Stimulated activated CD4-positive, alpha-beta T cell treated with anti-CD3 and anti-CD28 coated beads, Interleukin-4, amount 100 ng/mL, for 24 hours (primary cell): ENCODE results near the gene CCNA2.

Experiments used
- DNase-seq: peaks from one replicate; pipeline ENCODE4 v3.0.0-alpha.2; 2020

The CCNA2 gene

DNA sequence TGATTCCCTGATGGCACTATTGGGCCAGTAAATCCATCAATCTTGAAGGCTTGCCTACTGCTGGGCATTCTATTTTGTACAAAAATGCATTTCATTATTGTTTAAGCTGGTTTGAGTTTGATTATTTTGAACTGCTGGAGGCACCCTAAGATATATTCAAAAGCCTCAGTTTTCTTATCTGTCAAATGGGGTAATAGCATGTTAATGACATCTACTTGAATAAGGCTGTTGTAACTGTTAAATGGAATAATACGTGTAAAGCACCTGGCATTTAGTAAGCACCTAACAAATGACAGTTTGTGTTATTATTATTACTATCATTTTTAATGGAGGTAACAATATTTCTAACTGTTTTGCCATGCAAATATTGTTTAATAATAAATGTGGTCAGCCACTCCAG, 51.8 kb downstream of the CCNA2 start:
- DNase-seq = no peak

DNA sequence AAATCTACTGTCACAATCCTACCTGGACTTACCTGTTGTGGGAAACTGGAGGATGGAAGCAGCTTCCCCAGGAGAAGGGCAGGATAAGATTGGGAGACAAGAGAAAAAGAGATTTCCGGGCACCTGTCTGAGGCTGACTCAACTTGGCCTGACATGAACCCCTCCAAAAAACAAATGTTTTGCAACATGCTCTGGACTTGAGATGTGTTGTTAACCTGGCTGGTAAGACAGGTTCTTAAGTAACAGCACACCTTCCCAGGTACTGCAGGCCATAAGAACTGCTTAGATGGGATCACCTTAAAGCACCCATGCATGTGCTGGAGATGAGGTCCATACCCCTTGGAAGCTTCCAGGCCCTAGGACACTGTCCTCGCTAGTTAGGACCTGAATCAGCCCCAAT, 54.3 kb downstream of the CCNA2 start:
- no peak for DNase-seq

DNA sequence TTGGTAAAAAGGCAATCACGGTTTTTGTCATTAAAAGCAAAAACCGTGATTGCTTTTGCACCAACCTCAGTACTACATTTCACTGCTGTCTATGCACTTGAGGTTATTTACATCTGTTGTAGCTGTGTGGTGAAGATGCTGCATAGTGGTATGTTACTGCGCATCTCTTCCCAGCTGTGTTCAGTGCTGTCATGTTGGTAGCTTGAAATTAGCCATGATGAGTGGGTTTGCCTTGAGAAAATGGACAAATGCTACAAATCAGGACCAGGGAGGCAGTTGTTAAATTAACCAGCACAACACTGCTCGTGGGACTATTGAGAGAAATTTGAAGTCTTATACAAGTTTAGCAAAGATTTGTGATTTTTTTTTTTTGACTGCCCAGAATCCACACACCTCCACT, 56.5 kb downstream of the CCNA2 start:
- DNase-seq = no peak
